Caco-2 (cell line): Measurements from ENCODE around the gene OR8D1. TPM values are rescaled to one million over a fixed set of nuclear protein-coding genes. Genes with fewer than 3 reads are reported as not detected.

Experiments used
- BruUV-seq: library from RNA; stranded (reverse); fragments of 400-500 nt; replicated peaks from 2 replicates; lab custom pipeline; 2021; lab: Mats Ljungman, UMichigan
- CTCF ChIA-PET: fragments of 300-600 bp; sonication (Branson Sonifier 250); formaldehyde crosslinking; loops from one replicate; lab custom pipeline; 2022; ENCODE audit warnings: antibody characterized with exemption; lab: Charles Lee
- POLR2A ChIA-PET: fragments of 300-600 bp; sonication (Branson Sonifier 250); formaldehyde crosslinking; loops from one replicate; lab custom pipeline; 2022; ENCODE audit warnings: antibody characterized with exemption; lab: Charles Lee
- DNase-seq, 2 experiments: peaks; one replicate each; pipeline versions ENCODE4 v3.0.0 to v3.0.0-alpha.2; 2020 to 2022
- H3K27me3 ChIP-seq: replicated peaks from 2 replicates; pipeline ENCODE4 v1.6.0; 2011; ENCODE audit warnings: low read length; ENCODE audit not compliant: control insufficient read depth, insufficient read depth
- H3K36me3 ChIP-seq: 2 replicates; pipeline ENCODE4 v1.5.1; 2011; ENCODE audit warnings: low read length; ENCODE audit not compliant: control insufficient read depth, insufficient read depth
- H3K4me1 ChIP-seq: fragments of 250-450 bp; sonication (Bioruptor Pico); 2 replicates; pipeline ENCODE4 v1.5.1; 2020; ENCODE audit warnings: mild to moderate bottlenecking
- H3K4me3 ChIP-seq: 2 replicates; pipeline ENCODE4 v1.5.1; 2011; ENCODE audit warnings: low read depth, mild to moderate bottlenecking, control low read depth, low read length
- H3K9me3 ChIP-seq: fragments of 250-450 bp; sonication (Bioruptor Pico); 2 replicates; pipeline ENCODE4 v1.5.1; 2020; ENCODE audit warnings: mild to moderate bottlenecking, moderate library complexity
- H3K27ac Mint-ChIP-seq: one replicate; pipeline ENCODE4 v1.8.0; 2022; ENCODE audit warnings: mixed read lengths; ENCODE audit not compliant: unreplicated experiment
- H3K27me3 Mint-ChIP-seq: one replicate; pipeline ENCODE4 v1.8.0; 2022; ENCODE audit warnings: mixed read lengths; ENCODE audit not compliant: insufficient read depth, unreplicated experiment
- H3K36me3 Mint-ChIP-seq: one replicate; pipeline ENCODE4 v1.8.0; 2022; ENCODE audit warnings: mild to moderate bottlenecking, mixed read lengths; ENCODE audit not compliant: insufficient read depth, unreplicated experiment
- H3K4me1 Mint-ChIP-seq: one replicate; pipeline ENCODE4 v1.8.0; 2022; ENCODE audit warnings: low read depth, mixed read lengths; ENCODE audit not compliant: unreplicated experiment
- H3K4me3 Mint-ChIP-seq: one replicate; pipeline ENCODE4 v1.8.0; 2022; ENCODE audit warnings: mild to moderate bottlenecking, moderate library complexity, mixed read lengths; ENCODE audit not compliant: unreplicated experiment
- H3K9me3 Mint-ChIP-seq: one replicate; pipeline ENCODE4 v1.8.0; 2022; ENCODE audit warnings: mixed read lengths; ENCODE audit not compliant: unreplicated experiment
- CTCF ChIP-seq, 2 experiments: fragments of 200-600 bp in 1 of 2; IDR thresholded peaks; 1 replicate in 1 of 2; 2 replicates in 1 of 2; pipeline versions ENCODE4 v1.5.1 to v1.8.0; 2011 to 2022; ENCODE audit warnings: antibody characterized with exemption in 1 of 2, control low read depth in 1 of 2, inconsistent platforms in 1 of 2, low read depth in 1 of 2, low read length in 1 of 2, mild to moderate bottlenecking in 1 of 2, moderate library complexity in 1 of 2; ENCODE audit not compliant: insufficient read depth in 1 of 2, severe bottlenecking in 1 of 2, unreplicated experiment in 1 of 2
- intact Hi-C: fragments of 100-400 bp; cut with micrococcal nuclease; formaldehyde crosslinking; loops from one replicate; pipeline ENCODE4 v1.10.0; 2022; ENCODE audit not compliant: unreplicated experiment
- total RNA-seq: library from RNA; stranded (reverse); gene quantifications from 2 replicates; pipeline ENCODE4 v1.2.3, GENCODE V29; 2022

OR8D1 gene
- total RNA-seq, 1 experiment from 2014 or later = not detected

- no peaks in the 10 kb centered on the region; the same call in 1 of the 2 replicates for H3K27me3 ChIP-seq
- Mint-ChIP-seq H3K4me1 (peaks cover 5% of the 10 kb centered on the region), H3K9me3 (no peaks in the 10 kb centered on the region)
Measured at GRCh38 chr11:124322356-124322755, 8.6 kb upstream of the OR8D1 start.

GRCh38 chr11:124320097-124320496 lies 6.3 kb upstream of the OR8D1 start, which contains the start of gene OR8D2:
Gene OR8D2, minus strand, starts transcription at chr11:124320197. Its CDS starts 0 bp downstream, at chr11:124320197.
- H3K4me3 ChIP-seq = no peak within 1 kb of the TSS
- ChIA-PET POLR2A (no interaction called here), CTCF (no interaction called here)
- Mint-ChIP-seq H3K27ac (no peak within 1 kb of the TSS), H3K4me3 (no peak within 1 kb of the TSS), H3K9me3 (no peaks in the 10 kb centered on the region), H3K36me3 (no peaks in the 10 kb centered on the region), H3K4me1 (peaks cover 5% of the 10 kb centered on the region), H3K27me3 (peaks cover 32% of the 10 kb centered on the region)
- H3K9me3 ChIP-seq = no peaks in the 10 kb centered on the region
- H3K27me3 ChIP-seq = no peaks in the 10 kb centered on the region; the same call in 1 of the 2 replicates
- no peaks in the 10 kb centered on the region for H3K4me1 ChIP-seq
- TF ChIP-seq CTCF (IDR thresholded peaks at IDR 0.05; ENCODE audit: insufficient read depth in 1 of 2, low read depth in 1 of 2, low read length in 1 of 2, severe bottlenecking in 1 of 2, unreplicated experiment in 1 of 2) = no peak
- H3K36me3 ChIP-seq = no peaks in the 10 kb centered on the region
- DNase-seq = no peak
- intact Hi-C loops = loop anchor here (10.0 kb wide), 1 partner anchor 245 kb away; no protein-coding TSS in a partner anchor
- no TSS peak for BruUV-seq

More at GRCh38 chr11:124322356-124322755, 8.6 kb upstream of the OR8D1 start:
- DNase-seq = no peak
- H3K27me3 Mint-ChIP-seq = peaks cover 30% of the 10 kb centered on the region
- Histone ChIP-seq H3K9me3 (no peaks in the 10 kb centered on the region), H3K4me1 (no peaks in the 10 kb centered on the region), H3K4me3 (no peak overlapping the region), H3K36me3 (no peaks in the 10 kb centered on the region)
- no peaks in the 10 kb centered on the region for H3K36me3 Mint-ChIP-seq
- no TSS peak for BruUV-seq
- CTCF ChIA-PET = no interaction called here
- no peak overlapping the region for H3K27ac Mint-ChIP-seq
- intact Hi-C loops = loop anchor here (10.0 kb wide), 1 partner anchor 248 kb away; no protein-coding TSS in a partner anchor
- POLR2A ChIA-PET = no interaction called here
- no peak overlapping the region for H3K4me3 Mint-ChIP-seq
- TF ChIP-seq CTCF (IDR thresholded peaks at IDR 0.05; ENCODE audit: insufficient read depth in 1 of 2, low read depth in 1 of 2, low read length in 1 of 2, severe bottlenecking in 1 of 2, unreplicated experiment in 1 of 2) = no peak

GRCh38 chr11:124315052-124315451 lies 1.3 kb upstream of the OR8D1 start:
- no peak for DNase-seq
- BruUV-seq = no TSS peak
- Mint-ChIP-seq H3K36me3 (no peaks in the 10 kb centered on the region), H3K4me3 (no peak overlapping the region), H3K9me3 (no peaks in the 10 kb centered on the region), H3K27me3 (peaks cover 22% of the 10 kb centered on the region), H3K27ac (no peak overlapping the region), H3K4me1 (peaks cover 5% of the 10 kb centered on the region)
- TF ChIP-seq CTCF (IDR thresholded peaks at IDR 0.05; ENCODE audit: insufficient read depth in 1 of 2, low read depth in 1 of 2, low read length in 1 of 2, severe bottlenecking in 1 of 2, unreplicated experiment in 1 of 2) = no peak
- no peaks in the 10 kb centered on the region for H3K9me3 ChIP-seq
- no peaks in the 10 kb centered on the region for H3K4me1 ChIP-seq
- no peak overlapping the region for H3K4me3 ChIP-seq
- peaks cover 2% of the 10 kb centered on the region; the same call in 1 of the 2 replicates for H3K27me3 ChIP-seq
- intact Hi-C loops = no loop called here
- ChIA-PET POLR2A (no interaction called here), CTCF (no interaction called here)
- H3K36me3 ChIP-seq = no peaks in the 10 kb centered on the region
